Caco-2 (cell line): Measurements from ENCODE around the gene ZNF91. TPM values are rescaled to one million over a fixed set of nuclear protein-coding genes. Genes with fewer than 3 reads are reported as not detected.
"Not testable (repeated sequence)": the region's sequence is repeated elsewhere in the genome, so short reads cannot be mapped to it uniquely, and the experiment has no call there.

ENCODE experiments used
- BruUV-seq: library from RNA; stranded (reverse); fragments of 400-500 nt; replicated peaks from 2 replicates; lab custom pipeline; 2021; lab: Mats Ljungman, UMichigan
- CTCF ChIA-PET: fragments of 300-600 bp; sonication (Branson Sonifier 250); formaldehyde crosslinking; loops from one replicate; lab custom pipeline; 2022; ENCODE audit warnings: antibody characterized with exemption; lab: Charles Lee
- POLR2A ChIA-PET: fragments of 300-600 bp; sonication (Branson Sonifier 250); formaldehyde crosslinking; loops from one replicate; lab custom pipeline; 2022; ENCODE audit warnings: antibody characterized with exemption; lab: Charles Lee
- DNase-seq, 2 experiments: peaks; one replicate each; pipeline versions ENCODE4 v3.0.0 to v3.0.0-alpha.2; 2020 to 2022
- H3K27me3 ChIP-seq: replicated peaks from 2 replicates; pipeline ENCODE4 v1.6.0; 2011; ENCODE audit warnings: low read length; ENCODE audit not compliant: control insufficient read depth, insufficient read depth
- H3K36me3 ChIP-seq: 2 replicates; pipeline ENCODE4 v1.5.1; 2011; ENCODE audit warnings: low read length; ENCODE audit not compliant: control insufficient read depth, insufficient read depth
- H3K4me1 ChIP-seq: fragments of 250-450 bp; sonication (Bioruptor Pico); 2 replicates; pipeline ENCODE4 v1.5.1; 2020; ENCODE audit warnings: mild to moderate bottlenecking
- H3K4me3 ChIP-seq: 2 replicates; pipeline ENCODE4 v1.5.1; 2011; ENCODE audit warnings: low read depth, mild to moderate bottlenecking, control low read depth, low read length
- H3K9me3 ChIP-seq: fragments of 250-450 bp; sonication (Bioruptor Pico); 2 replicates; pipeline ENCODE4 v1.5.1; 2020; ENCODE audit warnings: mild to moderate bottlenecking, moderate library complexity
- H3K27ac Mint-ChIP-seq: one replicate; pipeline ENCODE4 v1.8.0; 2022; ENCODE audit warnings: mixed read lengths; ENCODE audit not compliant: unreplicated experiment
- H3K27me3 Mint-ChIP-seq: one replicate; pipeline ENCODE4 v1.8.0; 2022; ENCODE audit warnings: mixed read lengths; ENCODE audit not compliant: insufficient read depth, unreplicated experiment
- H3K36me3 Mint-ChIP-seq: one replicate; pipeline ENCODE4 v1.8.0; 2022; ENCODE audit warnings: mild to moderate bottlenecking, mixed read lengths; ENCODE audit not compliant: insufficient read depth, unreplicated experiment
- H3K4me1 Mint-ChIP-seq: one replicate; pipeline ENCODE4 v1.8.0; 2022; ENCODE audit warnings: low read depth, mixed read lengths; ENCODE audit not compliant: unreplicated experiment
- H3K4me3 Mint-ChIP-seq: one replicate; pipeline ENCODE4 v1.8.0; 2022; ENCODE audit warnings: mild to moderate bottlenecking, moderate library complexity, mixed read lengths; ENCODE audit not compliant: unreplicated experiment
- H3K9me3 Mint-ChIP-seq: one replicate; pipeline ENCODE4 v1.8.0; 2022; ENCODE audit warnings: mixed read lengths; ENCODE audit not compliant: unreplicated experiment
- CTCF ChIP-seq, 2 experiments: fragments of 200-600 bp in 1 of 2; IDR thresholded peaks; 1 replicate in 1 of 2; 2 replicates in 1 of 2; pipeline versions ENCODE4 v1.5.1 to v1.8.0; 2011 to 2022; ENCODE audit warnings: antibody characterized with exemption in 1 of 2, control low read depth in 1 of 2, inconsistent platforms in 1 of 2, low read depth in 1 of 2, low read length in 1 of 2, mild to moderate bottlenecking in 1 of 2, moderate library complexity in 1 of 2; ENCODE audit not compliant: insufficient read depth in 1 of 2, severe bottlenecking in 1 of 2, unreplicated experiment in 1 of 2
- intact Hi-C: fragments of 100-400 bp; cut with micrococcal nuclease; formaldehyde crosslinking; loops from one replicate; pipeline ENCODE4 v1.10.0; 2022; ENCODE audit not compliant: unreplicated experiment
- total RNA-seq: library from RNA; stranded (reverse); gene quantifications from 2 replicates; pipeline ENCODE4 v1.2.3, GENCODE V29; 2022

ZNF91 gene
- total RNA-seq, 1 experiment from 2014 or later: 23.7 TPM

GRCh38 chr19:23399443-23399842 lies 4.2 kb upstream of the ZNF91 start:
- Mint-ChIP-seq H3K36me3 (peaks cover 11% of the 10 kb centered on the region), H3K4me1 (no peaks in the 10 kb centered on the region), H3K4me3 (no peak overlapping the region), H3K27me3 (no peaks in the 10 kb centered on the region), H3K27ac (no peak overlapping the region), H3K9me3 (no peaks in the 10 kb centered on the region)
- intact Hi-C loops: loop anchor here (10.0 kb wide), 1 partner anchor 125 kb away; no protein-coding TSS in a partner anchor
- no TSS peak for BruUV-seq
- POLR2A ChIA-PET: no interaction called here
- H3K4me1 ChIP-seq: peaks cover 15% of the 10 kb centered on the region
- no peak for TF ChIP-seq CTCF (IDR thresholded peaks at IDR 0.05; ENCODE audit: insufficient read depth in 1 of 2, low read depth in 1 of 2, low read length in 1 of 2, severe bottlenecking in 1 of 2, unreplicated experiment in 1 of 2)
- CTCF ChIA-PET: no interaction called here
- DNase-seq: no peak
- no peak overlapping the region for H3K4me3 ChIP-seq
- no peaks in the 10 kb centered on the region for H3K36me3 ChIP-seq
- peaks cover 4% of the 10 kb centered on the region; the same call in 1 of the 2 replicates for H3K9me3 ChIP-seq
- no peaks in the 10 kb centered on the region for H3K27me3 ChIP-seq

- Mint-ChIP-seq H3K9me3 (peaks cover 11% of the 10 kb centered on the region), H3K4me1 (peaks cover 11% of the 10 kb centered on the region), H3K36me3 (peaks cover 36% of the 10 kb centered on the region)
- H3K9me3 ChIP-seq, H3K4me3 ChIP-seq, CTCF ChIA-PET, H3K4me3 Mint-ChIP-seq, H3K27ac Mint-ChIP-seq, H3K27me3 ChIP-seq, H3K27me3 Mint-ChIP-seq, DNase-seq, H3K36me3 ChIP-seq, BruUV-seq: not testable (repeated sequence)
- POLR2A ChIA-PET: interaction anchor here (1.5 kb wide), 1 partner anchor 637 kb away, joined by 3 read pairs; no protein-coding TSS in a partner anchor
- H3K4me1 ChIP-seq: peaks cover 31% of the 10 kb centered on the region
- intact Hi-C loops: loop anchor here (10.0 kb wide), 1 partner anchor 121 kb away; no protein-coding TSS in a partner anchor
Observed at GRCh38 chr19:23395722-23396117, 449 bp upstream of the ZNF91 start.

GRCh38 chr19:23394511-23394910 lies 760 bp downstream of the ZNF91 start:
- TF ChIP-seq CTCF (IDR thresholded peaks at IDR 0.05; ENCODE audit: insufficient read depth in 1 of 2, low read depth in 1 of 2, low read length in 1 of 2, severe bottlenecking in 1 of 2, unreplicated experiment in 1 of 2): no peak
- intact Hi-C loops: loop anchor here (10.0 kb wide), 1 partner anchor 120 kb away; no protein-coding TSS in a partner anchor
- H3K27me3 ChIP-seq: no peaks in the 10 kb centered on the region
- H3K4me3 ChIP-seq: peak overlapping the region; percentile 93
- Mint-ChIP-seq H3K4me1 (peaks cover 11% of the 10 kb centered on the region), H3K27ac (peak overlapping the region; percentile 96), H3K27me3 (no peaks in the 10 kb centered on the region), H3K4me3 (peak overlapping the region; percentile 87), H3K9me3 (peaks cover 12% of the 10 kb centered on the region), H3K36me3 (peaks cover 46% of the 10 kb centered on the region)
- no TSS peak for BruUV-seq
- no peak for DNase-seq
- peaks cover 32% of the 10 kb centered on the region for H3K4me1 ChIP-seq
- H3K36me3 ChIP-seq: no peaks in the 10 kb centered on the region
- ChIA-PET CTCF (no interaction called here), POLR2A (interaction anchor here (1.5 kb wide), 1 partner anchor 638 kb away, joined by 3 read pairs; no protein-coding TSS in a partner anchor)
- H3K9me3 ChIP-seq: peaks cover 7% of the 10 kb centered on the region; the same call in 1 of the 2 replicates
